NCI-H345 treated with DMSO at 0.1 percent for 48 hours (cell line): ENCODE measurements around the gene GPX6.
"Not testable (repeated sequence)": the region's sequence is repeated elsewhere in the genome, so short reads cannot be mapped to it uniquely, and the experiment has no call there.

Experiments used
- DNase-seq: peaks from one replicate; lab custom pipeline; 2025; ENCODE audit not compliant: unreplicated experiment; lab: John Stamatoyannopoulos, UW

The GPX6 gene

DNA sequence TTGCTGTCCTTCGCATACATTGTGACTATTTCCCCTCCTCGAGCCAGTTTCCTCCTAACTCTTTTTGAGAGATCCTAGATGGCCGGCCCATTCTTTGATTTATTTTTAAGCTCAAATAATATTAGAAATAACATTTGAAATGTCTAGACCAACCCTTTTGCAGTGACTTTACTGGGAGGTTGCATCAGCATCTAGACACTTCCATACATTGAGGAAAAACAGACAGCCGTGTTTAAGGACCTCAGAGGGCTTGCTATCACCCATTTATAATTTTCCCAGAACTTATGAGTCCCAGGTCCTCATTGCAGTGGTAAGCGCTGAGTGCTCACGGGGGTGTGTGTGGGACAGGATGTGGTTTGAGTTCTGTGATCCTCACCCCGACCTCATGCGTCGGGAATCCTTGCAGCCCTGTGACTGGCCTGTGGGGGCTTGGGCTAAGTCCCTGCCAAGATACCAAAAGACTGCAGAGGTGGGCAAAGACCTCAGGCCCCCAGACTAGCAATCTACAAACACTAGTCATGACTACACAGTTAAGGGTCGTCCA, 10.0 kb upstream of the GPX6 start, which contains the start of gene GPX5:
GPX5 (plus strand) TSS at position 386 of the 544 bp plus-strand sequence; CDS start at position 519, 133 bp downstream.
- DNase-seq: no peak

GRCh38 chr6:28523241-28523622, 7.6 kb upstream of the GPX6 start:
- DNase-seq: no peak

DNA sequence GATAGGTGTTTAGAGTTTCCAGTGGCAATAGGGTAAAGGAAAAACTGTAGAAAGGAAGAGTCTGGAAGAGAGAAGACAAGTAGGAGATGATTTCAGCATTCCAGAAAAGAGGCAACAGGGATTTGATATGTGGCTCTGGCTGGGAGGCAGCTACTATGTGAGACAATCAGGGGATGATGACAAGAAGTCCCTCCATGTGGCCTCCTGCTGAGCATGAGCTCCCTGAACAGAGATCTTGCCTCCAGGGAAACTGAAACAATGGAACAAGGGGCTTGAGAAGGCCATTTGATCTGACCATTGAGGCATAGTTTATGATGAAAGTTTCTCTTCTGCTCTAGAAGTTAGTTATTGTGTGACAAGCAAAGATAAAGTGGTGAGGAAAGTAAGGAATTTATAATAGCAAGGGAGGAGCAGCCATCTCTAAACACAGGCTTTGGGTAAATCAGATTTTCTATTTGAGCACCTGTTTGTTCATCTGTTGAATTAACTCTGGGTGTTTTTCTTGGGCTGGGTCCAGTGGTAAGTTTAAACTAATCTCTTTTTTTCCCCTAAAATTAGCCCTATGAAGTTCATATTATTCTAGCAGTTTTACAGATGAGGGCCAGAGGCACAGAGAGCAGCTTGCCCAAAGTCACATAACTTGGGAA, 7.1 kb upstream of the GPX6 start:
- no peak for DNase-seq

DNA sequence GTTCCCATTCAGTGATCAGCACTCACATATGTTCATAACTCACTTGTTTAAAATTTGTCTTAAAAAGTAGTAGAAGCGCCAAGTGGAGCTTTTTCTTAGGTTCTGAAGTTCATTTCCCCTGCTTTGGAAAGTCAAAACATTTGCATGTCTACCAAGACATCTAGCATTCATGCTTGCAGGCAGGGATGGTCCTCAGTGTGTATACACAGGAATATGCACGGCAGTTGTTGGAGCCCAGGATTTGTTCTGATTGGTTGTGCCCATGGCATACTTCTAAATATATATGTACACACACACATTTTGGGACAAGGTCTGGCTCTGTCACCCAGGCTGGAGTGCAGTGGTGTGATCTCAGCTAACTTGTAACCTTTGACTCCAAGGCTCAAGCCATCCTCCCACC, 2.4 kb upstream of the GPX6 start:
- no peak for DNase-seq

DNA sequence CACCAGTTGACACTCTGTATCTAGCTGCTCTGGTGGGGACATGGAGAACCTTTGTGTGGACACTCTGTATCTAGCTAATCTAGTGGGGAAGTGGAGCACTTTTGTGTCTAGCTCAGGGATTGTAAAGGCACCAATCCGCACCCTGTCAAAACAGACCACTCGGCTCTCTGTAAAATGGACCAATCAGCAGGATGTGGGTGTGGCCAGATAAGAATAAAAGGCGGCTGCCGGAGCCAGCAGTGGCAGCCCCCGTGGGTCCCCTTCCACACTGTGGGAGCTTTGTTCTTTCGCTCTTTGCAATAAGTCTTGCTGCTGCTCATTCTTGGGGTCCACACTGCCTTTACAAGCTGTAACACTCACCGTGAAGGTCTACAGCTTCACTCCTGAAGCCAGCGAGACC, 3.2 kb downstream of the GPX6 start:
- not testable (repeated sequence) for DNase-seq

GRCh38 chr6:28511628-28512300, 3.8 kb downstream of the GPX6 start:
- no peak for DNase-seq

- no peak for DNase-seq
Measured at GRCh38 chr6:28506807-28507475, 8.7 kb downstream of the GPX6 start.

DNA sequence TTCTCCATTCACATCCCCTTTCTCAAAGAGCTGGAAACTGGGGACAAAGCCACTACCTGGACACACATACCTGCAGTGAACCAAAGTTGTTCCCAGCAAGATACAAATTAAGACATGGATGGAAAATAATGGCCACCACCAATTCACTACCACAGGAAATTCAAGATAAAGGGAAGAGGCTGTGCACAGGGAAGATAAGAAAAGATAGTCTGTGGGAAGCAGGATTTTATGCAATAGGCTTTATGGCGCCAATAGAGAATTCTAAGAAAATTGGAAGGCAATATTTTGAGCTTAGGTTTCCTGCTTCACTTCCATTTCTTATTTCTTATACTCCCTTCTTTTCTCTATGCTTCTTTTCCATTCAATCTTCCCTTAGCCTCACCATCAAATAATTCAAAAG, 9.9 kb downstream of the GPX6 start:
- no peak for DNase-seq

GRCh38 chr6:28502709-28503305, 12.8 kb downstream of the GPX6 start:
- DNase-seq: not testable (repeated sequence)

DNA sequence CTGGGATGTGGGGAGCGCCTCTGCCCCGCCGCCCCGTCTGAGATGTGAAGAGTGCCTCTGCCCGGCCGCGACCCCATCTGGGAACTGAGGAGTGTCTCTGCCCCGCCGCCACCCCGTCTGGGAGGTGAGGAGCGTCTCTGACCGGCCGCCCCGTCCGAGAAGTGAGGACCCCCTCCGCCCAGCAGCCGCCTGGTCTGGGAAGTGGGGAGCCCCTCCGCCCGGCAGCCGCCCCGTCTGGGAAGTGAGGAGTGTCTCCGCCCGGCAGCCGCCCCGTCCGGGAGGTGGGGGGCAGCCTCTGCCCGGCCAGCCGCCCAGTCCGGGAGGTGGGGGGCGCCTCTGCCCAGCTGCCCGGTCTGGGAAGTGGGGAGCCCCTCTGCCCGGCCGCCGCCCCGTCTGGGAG, 13.5 kb downstream of the GPX6 start:
- DNase-seq: not testable (repeated sequence)

- DNase-seq: no peak
Measured at GRCh38 chr6:28501259-28501658, 14.3 kb downstream of the GPX6 start.

DNA sequence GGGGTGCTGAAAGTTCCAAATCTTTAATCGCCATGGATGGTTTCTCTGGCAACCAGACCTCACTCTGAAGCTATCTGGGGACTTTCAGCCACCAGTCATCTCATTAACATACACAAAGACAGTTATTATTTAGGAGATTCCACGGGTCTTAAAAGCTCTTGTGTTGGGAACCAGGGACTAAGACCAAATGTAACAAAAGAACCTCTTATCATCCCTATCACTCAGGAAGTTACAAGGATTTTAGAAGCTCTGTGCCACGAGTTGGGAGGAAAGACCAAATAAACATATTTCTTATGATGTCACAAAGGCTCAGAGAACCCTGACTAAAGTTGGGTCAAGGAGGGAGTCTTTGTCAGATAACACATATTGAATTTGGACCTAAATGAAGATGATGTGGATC, 17.7 kb downstream of the GPX6 start:
- DNase-seq: no peak

GRCh38 chr6:28497306-28497705, 18.3 kb downstream of the GPX6 start:
- DNase-seq: no peak

- no peak for DNase-seq
Measured at GRCh38 chr6:28496099-28496779, 19.4 kb downstream of the GPX6 start.

DNA sequence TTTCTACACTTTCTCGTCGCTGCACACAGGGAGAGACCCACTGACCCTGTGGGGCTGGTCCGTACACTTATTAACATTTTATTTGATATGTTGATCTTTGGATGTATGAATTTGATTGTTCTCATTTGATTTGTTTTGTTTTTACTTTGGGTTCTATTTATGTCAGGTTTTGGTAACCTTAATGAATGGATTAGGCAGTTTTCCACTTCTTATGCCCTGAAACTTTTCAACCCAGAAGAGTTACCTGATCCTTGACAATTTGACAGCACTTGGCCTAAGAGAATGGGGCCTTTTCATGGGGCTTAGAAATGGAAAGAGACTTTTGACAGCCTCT, 23.6 kb downstream of the GPX6 start:
- no peak for DNase-seq

- DNase-seq: no peak
Measured at GRCh38 chr6:28490205-28490890, 25.2 kb downstream of the GPX6 start.

DNA sequence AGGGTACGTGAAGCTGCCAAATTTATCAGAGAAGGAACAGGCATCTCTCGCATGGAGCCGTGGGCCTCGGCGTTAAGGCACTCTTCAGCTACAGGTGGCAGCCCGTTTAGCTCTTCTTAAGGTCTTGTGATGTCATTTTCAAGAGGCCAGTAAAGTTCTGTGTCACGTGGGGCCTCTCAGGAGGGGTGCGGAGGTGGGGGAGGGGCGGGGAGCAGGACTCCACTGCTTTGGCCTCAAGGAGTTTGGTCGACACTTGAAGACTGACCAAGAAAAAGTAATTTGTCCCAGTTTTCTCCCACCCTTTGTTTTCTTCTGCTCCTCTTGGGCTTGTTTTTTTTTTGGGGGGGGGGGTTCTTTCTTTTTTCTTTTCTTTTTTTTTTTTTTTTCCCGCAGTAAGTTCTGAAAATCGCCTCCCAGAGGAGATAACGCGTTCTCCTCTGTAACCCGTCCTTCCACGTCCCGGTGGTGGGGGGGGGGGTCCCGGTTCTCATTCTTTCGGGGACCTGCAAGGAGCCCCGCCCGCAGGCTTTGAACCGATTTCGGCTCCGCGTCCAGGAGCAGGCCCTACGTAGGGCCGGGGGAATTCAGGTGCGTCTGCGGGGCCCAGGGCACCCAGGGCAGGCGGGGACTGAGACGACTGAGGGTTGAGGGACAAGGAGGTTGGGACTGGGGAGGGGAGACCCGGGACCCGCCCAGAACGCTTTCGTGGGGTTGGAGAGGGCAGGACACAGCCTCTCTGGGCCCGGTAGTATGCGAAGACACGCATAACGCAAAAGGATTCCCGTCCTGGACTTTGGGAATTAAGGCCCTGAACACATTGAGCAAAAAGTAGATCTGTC, 26.0 kb downstream of the GPX6 start:
- DNase-seq: no peak

DNA sequence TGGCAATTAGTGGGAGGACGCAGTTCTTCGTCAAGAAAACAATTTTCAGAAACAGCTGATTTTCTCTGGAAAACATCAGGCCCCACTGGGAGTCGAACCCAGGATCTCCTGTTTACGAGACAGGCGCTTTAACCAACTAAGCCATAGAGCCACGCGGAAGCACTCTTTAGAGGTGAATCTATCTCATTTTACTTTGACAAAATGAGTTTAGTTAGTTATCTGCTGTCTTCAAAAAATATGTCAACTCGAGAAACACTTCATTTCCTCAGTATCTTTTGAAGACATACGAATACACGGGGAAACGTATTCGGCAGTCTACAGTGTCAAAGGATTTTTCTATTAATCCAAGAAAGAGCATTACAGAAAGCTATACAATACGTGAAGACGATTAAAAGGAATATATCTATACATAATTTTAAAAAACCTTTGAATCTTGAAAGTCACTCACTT, 26.7 kb downstream of the GPX6 start:
- no peak for DNase-seq

DNA sequence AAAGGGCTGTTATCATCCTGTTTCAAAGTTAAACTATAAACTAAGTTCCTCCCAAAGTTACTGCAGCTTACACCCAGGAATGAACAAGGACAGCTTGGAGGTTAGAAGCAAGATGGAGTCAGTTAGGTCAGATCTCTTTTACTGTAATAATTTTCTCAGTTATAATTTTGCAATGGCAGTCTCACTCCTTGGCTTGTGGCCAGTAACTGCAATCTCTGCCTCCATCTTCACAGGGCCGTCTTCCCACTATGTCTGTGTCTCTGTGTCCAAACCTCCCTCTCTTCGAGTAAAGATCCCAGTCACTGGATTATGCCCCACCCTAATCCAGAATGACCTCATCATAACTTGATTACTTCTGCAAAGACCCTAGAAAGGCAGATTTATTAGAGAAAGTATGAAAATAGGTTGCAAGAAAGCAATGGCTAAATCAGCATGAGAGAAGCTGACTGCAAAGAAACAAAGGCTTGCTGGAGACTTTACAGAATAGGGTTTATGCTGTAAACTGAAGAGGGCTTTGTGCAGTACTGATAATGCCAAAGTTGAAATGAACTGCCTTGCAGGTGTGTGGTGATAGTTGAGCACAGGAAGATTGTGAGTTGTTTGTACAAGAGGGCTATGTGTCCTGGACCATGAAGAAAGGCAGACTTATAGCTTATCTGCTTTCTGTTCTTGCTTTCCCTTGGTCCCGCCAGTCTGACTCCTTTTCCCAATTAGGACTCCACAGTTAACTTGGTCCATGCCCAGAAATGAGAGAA, 28.4 kb downstream of the GPX6 start:
- DNase-seq: no peak
